ENCODE results near the gene AHCY. TPM values are rescaled to one million over a fixed set of nuclear protein-coding genes. Genes with fewer than 3 reads are reported as not detected.

The AHCY gene
- total RNA-seq, 1 experiment from 2014 or later, result 251 TPM

DNA sequence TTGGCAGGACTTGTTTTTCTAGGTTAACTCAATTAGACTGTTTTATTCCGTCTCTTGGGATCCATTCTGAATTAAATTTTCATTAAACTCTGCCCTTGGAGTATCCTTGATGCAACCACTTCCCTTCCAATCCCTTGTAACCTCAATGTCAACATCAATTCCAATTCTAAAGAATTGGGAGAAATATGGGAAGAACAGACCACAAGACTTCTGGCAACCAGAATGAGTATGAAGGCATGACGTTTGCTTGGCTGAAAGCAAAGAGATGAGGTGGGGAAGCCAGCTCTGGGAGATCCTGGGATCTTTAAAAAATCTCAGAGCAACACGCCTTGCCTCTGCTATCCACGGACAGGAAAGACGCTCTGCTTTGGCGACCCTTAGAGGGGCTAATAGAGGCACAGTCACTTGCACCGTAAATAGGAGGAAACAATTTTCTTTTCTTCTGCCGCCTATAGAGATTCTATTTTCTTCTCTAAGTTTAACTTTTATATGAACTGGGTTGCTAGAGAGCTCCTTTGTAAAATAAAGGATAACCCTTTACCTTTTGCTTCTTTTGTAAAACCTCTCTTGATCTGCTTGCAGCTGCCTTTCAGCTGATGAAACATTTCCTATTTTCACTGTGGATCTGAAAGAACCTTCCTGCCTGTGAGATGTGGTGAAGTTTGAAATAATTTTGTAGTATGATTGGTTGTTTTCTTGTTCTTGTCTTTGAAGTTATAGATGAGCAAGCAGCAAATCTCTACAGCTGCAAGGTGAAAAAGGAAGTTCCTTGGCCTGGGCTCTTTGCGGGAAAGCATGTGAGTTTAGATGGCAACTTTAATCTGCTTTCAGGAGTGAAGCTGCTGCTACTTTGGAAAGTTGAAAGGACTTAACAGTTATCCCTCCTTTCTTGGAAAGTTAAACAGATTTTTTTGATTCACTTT, 62.2 kb downstream of the AHCY start, which contains the start of gene ASIP:
TSS of gene ASIP (plus strand) at position 731 of the 923 bp plus-strand sequence. CDS start 18,952 bp downstream, outside the sequence.
- 0 out of 2 replicates have a peak, but pooled peaks cover 2% of the 10 kb centered on the region for H3K27me3 ChIP-seq
- no peaks in the 10 kb centered on the region for H3K4me1 ChIP-seq
- no peak within 1 kb of the TSS for H3K27ac ChIP-seq
- H3K36me3 ChIP-seq, result no peaks in the 10 kb centered on the region
- peaks cover 13% of the 10 kb centered on the region; the same call in 1 of the 2 replicates for H3K9me3 ChIP-seq (replicated peaks)
- no peak within 1 kb of the TSS for H3K4me3 ChIP-seq
- DNase-seq, result no peak

DNA sequence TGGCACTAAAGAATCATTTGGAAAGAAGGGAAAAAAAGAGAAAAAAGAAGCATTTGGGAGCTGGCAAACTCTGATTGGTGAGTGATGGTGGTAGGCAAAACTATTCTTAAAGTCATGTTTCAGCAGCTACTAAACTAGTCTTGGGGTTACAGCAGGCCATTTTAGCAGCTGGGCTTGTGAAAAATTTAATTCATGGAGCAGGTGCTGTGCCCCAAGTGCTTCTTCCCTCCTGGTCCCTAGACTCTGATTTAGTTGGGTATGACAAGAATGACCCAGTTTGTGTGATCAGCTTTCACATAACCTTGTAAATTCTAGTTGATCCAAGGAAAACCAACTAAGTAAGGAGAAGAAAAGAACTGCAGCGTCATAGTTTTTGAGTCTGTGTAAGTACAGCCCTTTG, 63.0 kb downstream of the AHCY start:
- no peak overlapping the region for H3K4me3 ChIP-seq
- H3K27ac ChIP-seq, result no peak overlapping the region
- H3K27me3 ChIP-seq, result 0 out of 2 replicates have a peak, but pooled peaks cover 2% of the 10 kb centered on the region
- no peaks in the 10 kb centered on the region for H3K4me1 ChIP-seq
- no peaks in the 10 kb centered on the region for H3K36me3 ChIP-seq
- no peak for DNase-seq
- peaks cover 13% of the 10 kb centered on the region; the same call in 1 of the 2 replicates for H3K9me3 ChIP-seq (replicated peaks)

DNA sequence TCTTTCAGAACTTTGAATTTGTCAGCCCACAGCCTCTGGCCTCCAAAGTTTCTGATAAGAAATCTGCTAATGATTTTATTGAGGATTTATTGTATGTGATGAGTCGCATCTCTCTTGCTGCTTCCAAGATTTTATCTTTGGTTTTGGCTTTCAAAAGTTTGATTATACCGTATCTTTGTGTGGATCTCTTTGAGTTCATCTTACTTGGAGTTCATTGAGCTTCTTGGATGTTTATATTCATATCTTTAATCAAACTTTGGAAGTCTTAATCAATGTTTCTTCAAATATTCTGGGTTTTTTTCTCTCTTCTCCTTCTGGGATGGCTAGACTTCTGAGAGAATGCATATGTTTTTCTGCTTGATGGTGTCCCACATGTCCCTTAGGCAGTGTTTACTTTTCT, 65.2 kb downstream of the AHCY start:
- H3K4me3 ChIP-seq, result no peak overlapping the region
- no peaks in the 10 kb centered on the region for H3K4me1 ChIP-seq
- peaks cover 13% of the 10 kb centered on the region; the same call in 1 of the 2 replicates for H3K9me3 ChIP-seq (replicated peaks)
- no peak overlapping the region for H3K27ac ChIP-seq
- no peak for DNase-seq
- H3K36me3 ChIP-seq, result no peaks in the 10 kb centered on the region
- H3K27me3 ChIP-seq, result 0 out of 2 replicates have a peak, but pooled peaks cover 2% of the 10 kb centered on the region

DNA sequence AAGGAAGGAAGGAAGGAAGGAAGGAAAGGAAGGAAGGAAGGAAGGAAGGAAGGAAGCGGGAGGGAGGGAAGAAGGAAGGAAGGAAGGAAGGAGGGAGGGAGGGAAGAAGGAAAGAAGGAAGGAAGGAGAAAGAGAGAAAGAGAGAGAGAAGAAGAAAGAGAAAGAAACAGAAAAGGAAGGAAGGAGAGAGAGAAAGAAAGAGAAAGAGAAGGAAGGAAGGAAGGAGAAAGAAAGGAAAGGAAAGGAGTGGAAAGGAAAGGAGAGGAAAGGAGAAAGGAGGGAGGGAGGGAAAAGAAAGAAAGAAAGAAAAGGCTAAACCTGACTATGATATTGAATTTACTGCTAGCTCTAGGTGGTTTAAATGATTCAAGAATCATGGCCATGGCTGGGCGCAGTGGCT, 67.3 kb downstream of the AHCY start:
- no peak for DNase-seq
- 0 out of 2 replicates have a peak, but pooled peaks cover 2% of the 10 kb centered on the region for H3K27me3 ChIP-seq
- H3K4me3 ChIP-seq, result no peak overlapping the region
- no peaks in the 10 kb centered on the region for H3K4me1 ChIP-seq
- no peak overlapping the region for H3K27ac ChIP-seq
- H3K9me3 ChIP-seq (replicated peaks), result peaks cover 13% of the 10 kb centered on the region; the same call in 1 of the 2 replicates
- no peaks in the 10 kb centered on the region for H3K36me3 ChIP-seq

DNA sequence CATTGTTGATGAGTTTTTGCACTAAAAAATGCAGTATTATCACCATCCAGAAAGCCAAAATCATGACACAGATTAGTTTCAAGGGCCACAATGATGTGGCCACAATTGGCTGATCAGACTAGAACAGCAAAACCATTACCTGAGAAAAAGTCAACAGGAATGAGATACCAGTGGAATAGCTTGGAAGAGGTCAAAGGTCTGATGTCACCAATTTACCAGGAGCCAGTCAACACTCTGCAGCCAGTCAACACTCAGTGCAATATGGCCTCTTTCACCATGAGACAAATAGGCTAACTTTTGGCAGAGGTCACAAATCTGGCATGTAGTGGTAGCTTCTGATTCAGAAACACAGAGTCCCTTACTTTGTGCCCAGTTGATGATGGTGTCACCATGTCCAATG, 69.5 kb downstream of the AHCY start:
- Histone ChIP-seq H3K27ac (no peak overlapping the region), H3K9me3 (replicated peaks) (peaks cover 13% of the 10 kb centered on the region; the same call in 1 of the 2 replicates), H3K27me3 (no peaks in the 10 kb centered on the region), H3K4me1 (no peaks in the 10 kb centered on the region), H3K4me3 (no peak overlapping the region), H3K36me3 (no peaks in the 10 kb centered on the region)
- DNase-seq, result no peak

DNA sequence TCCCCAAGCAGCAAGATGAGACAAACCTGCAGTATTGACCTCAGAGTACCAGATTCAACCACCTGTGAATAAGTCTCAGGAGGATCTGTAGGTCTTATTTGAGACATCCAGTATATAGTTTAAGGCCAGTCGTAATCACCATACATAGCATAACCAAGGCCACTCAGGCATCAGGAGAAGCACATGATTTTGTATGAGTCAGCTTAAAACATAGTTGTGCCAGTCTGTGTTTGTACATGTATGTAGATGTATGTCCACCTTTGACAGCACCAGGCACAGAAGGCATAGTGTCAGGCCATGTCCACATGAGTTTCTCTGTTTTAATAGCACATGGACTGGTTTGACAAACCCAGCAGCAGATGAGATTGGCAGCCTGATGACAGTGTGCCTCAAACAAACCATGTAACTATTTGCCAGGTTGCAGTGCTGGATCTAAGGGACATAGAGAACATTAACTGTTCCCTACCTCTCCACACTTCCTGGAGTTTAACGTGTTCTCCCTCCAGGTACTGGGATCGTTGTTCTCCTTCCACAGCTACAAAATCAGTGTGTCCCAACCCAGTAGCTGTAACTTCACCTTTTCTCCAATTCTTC, 70.6 kb downstream of the AHCY start:
- Histone ChIP-seq H3K27ac (no peak overlapping the region), H3K4me3 (no peak overlapping the region), H3K36me3 (no peaks in the 10 kb centered on the region), H3K27me3 (no peaks in the 10 kb centered on the region), H3K9me3 (replicated peaks) (peaks cover 4% of the 10 kb centered on the region; the same call in 1 of the 2 replicates), H3K4me1 (no peaks in the 10 kb centered on the region)
- DNase-seq, result no peak

DNA sequence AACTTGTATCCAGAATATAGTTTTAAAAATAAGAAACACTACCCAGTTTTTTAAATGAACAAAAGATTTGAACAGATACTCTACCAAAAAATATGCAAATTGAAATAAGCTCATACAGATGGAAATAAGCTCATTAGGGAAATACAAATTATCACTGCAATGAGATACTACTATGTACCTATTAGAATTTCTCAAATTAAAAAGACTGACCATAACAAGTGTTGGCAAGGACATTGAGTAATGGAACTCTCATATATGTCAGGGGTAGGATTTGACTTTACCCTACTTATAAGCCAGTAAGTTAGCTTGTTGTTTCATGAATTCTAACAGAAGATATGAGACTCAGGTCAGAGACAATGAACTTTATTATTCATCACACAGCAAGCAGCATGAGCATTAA, 71.5 kb downstream of the AHCY start:
- Histone ChIP-seq H3K4me1 (no peaks in the 10 kb centered on the region), H3K9me3 (replicated peaks) (no peaks in the 10 kb centered on the region), H3K36me3 (no peaks in the 10 kb centered on the region), H3K27ac (no peak overlapping the region), H3K27me3 (no peaks in the 10 kb centered on the region), H3K4me3 (no peak overlapping the region)
- no peak for DNase-seq

Other genes with a start within 250 kb of the AHCY start
- gene EIF2S2, start 191.1 kb downstream of the AHCY start, total RNA-seq (2014; rRNA removed; shearing (Covaris generic)), result 122 and 137 TPM in 2 replicates
- gene ASIP, start 61.9 kb downstream of the AHCY start, total RNA-seq (2014; rRNA removed; shearing (Covaris generic)), result not detected in 2 replicates
- 89.5 and 91.1 TPM in 2 replicates for gene ITCH, start 59.9 kb upstream of the AHCY start, total RNA-seq (2014; rRNA removed; shearing (Covaris generic))
- gene DYNLRB1, start 213.1 kb upstream of the AHCY start, total RNA-seq (2014; rRNA removed; shearing (Covaris generic)), result 199 and 256 TPM in 2 replicates

All from SJCRH30 (cell line).